Activated CD8-positive, alpha-beta memory T cell treated with anti-CD3 and anti-CD28 coated beads for 1 hour (primary cell): Measurements from ENCODE around the gene HIC1.

Experiments
- DNase-seq, 2 donors: peaks; one replicate each; pipeline ENCODE4 v3.0.0-alpha.2; 2020; ENCODE audit warnings: low read depth in 1 of 2; ENCODE audit errors: extremely low read depth in 1 of 2

Gene HIC1

DNA sequence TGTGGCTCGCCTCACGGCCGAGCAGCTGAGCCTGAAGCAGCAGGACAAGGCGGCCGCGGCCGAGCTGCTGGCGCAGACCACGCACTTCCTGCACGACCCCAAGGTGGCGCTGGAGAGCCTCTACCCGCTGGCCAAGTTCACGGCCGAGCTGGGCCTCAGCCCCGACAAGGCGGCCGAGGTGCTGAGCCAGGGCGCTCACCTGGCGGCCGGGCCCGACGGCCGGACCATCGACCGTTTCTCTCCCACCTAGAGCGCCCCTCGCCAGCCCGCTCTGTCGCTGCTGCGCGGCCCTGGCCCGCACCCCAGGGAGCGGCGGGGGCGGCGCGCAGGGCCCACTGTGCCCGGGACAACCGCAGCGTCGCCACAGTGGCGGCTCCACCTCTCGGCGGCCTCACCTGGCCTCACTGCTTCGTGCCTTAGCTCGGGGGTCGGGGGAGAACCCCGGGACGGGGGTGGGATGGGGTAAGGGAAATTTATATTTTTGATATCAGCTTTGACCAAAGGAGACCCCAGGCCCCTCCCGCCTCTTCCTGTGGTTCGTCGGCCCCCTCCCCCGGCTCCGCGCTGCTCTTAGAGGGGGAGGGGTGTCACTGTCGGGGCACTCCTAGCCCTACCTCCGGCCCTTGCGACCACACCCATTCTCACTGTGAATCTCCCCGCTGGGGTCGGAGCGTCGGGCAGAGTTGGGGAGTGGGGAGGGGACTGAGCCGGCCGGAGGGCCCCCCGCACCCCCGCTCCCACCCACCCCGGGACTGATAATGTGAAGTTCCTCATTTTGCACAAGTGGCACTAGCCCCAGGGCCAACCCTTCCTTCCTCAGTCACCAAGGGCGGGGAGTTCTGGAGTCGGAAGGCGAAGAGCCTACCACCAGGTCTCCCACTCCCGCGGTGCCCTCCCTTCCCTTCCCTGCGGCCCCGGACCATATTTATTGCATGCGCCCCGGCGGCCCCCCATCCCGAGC is 4.0 kb downstream of the HIC1 start:
- DNase-seq, result peak in 1 of 2 donors; percentile 51

DNA sequence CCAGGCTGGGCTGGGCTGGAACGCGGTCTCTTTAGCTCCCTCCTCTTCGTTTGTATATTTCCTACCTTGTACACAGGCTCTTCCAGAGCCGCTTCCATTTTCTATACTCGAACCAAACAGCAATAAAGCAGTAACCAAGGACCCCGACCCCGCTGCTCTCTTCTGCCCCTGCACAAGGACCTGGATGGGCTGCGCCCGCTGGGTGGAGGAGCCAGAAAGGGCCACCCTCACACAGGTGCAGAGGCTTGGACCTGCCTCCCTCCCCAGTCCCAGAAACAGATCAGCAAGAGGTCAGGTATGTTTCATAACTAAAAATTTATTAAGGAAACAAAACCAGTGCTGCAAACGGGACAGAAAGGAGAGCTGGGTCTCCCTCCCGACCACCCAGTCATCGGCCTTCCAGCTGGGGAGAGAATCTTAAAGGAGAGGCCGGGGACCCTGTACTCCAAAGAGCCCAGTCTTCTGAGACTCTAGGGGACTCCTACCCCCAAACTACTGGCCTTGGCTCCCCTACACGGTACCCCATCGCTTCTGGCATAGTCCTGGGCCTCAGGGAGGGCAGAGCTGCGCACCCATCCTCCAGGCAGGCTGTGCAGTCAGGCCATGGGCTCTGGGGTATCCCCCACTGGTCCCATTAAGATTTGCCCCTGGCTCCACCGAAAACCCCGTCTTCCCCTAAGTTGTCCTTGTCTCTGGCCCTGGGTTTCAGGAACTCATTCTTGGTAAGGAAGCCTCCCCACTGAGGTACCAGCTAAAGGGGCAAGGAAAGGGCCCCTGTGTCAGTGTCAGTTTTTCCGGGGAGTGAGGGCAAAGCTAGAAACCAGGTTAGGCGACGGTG is 4.9 kb downstream of the HIC1 start:
- no peak for DNase-seq

DNA sequence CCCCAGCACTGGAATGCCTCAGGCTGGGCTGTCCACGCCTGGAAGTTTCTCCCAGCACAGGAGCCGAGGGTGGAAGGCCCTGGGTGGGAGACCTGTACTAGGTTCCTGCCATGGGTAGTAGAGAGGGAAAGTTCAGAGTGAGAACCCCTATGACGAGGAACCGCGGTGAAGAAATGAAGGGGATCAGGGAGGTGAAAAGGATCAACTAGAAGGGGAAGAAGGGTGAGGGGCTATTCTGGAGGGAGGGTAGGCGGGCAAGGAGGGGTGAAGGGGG is 5.4 kb downstream of the HIC1 start:
- no peak for DNase-seq

DNA sequence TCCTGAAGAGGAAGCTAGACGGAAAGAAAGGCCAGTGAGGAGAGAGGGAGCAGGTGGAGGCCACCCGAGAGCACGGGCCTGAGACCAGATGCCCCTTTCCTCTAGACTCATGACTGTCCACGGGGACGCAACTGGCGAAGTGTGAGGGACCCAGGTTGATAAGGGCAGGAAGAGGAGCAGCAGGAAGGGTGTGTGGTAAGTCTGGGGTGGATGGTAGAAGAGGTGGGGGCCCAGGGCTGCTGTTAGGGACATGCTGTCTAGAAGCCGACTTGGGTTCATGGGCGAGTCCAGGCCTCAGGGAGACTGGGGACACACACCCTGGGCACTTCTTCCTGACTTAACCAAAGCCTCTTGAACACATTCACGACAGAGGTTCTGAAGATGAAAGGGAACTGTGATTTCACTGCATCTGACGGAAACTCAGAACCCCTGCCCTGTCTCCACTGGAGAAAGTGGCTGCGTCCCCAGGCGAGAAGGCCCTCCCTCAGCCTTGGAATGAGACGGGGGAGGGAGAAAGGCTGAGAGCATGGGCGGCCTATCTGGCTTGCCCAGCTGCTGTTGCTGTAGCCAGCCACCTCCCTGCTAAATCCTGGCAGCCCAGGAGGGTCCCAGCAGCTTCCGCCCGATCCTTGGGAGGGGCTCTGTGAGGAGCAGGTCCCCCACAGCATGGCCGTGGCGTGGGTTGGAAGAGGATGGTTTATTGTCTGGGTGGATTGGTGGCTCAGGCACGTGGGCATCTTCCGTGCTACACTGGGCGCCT is 6.0 kb downstream of the HIC1 start:
- DNase-seq, result no peak

DNA sequence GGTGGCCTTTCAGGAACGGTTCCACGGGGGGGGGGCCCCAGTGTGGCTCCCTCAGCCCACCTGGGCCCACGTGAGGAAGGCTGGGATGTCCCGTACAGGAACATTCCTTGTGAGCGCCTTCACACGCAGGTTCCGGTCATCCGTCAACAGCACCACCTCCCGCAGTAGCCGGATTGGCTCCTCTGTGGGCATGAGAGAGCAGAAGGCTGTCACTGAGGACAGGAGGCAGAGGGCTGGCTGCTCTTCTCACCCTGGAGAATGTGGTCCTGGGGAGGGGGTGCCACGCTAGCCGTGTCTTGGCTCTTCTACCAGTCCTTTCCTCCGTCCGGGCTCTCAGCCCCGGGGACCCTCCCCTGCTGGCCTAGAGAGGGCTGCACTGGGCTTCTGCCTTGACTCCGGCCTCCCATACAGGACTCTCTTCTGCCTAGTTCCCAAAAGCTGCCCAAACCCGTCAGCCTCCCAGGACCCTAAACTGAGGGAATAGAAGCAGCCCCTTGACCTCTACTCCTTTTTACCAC is 6.6 kb downstream of the HIC1 start:
- DNase-seq, result no peak

DNA sequence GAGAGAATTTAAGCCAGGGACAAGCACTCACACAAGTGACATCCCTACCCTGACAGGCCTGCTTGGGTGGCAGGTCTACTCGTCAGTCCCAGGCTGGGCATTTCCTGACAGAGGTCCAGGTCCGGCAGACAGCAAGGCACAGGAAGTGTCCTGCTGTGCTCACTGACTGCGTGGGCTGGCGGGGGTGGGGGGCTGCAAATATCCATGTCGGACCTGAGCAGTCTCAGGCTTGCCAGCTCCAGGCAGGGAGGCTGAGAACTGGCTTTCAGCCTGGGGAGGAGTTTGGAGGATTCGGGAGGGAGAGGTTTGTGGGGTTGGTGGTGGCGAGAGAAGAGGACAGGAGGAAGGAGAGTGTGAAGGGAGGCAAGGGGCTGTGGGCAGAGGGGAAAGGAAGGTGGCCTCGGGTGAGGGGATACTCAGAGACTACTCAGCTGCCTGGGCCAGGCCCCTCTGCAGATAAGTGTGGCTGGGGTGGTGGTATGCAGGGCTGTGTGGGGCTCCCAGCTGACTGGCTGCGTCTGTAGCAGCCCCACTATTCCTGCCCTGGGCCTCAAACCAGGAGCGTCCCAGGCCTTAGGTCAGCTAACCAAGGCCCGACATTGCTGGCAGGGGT is 7.8 kb downstream of the HIC1 start:
- DNase-seq, result no peak

DNA sequence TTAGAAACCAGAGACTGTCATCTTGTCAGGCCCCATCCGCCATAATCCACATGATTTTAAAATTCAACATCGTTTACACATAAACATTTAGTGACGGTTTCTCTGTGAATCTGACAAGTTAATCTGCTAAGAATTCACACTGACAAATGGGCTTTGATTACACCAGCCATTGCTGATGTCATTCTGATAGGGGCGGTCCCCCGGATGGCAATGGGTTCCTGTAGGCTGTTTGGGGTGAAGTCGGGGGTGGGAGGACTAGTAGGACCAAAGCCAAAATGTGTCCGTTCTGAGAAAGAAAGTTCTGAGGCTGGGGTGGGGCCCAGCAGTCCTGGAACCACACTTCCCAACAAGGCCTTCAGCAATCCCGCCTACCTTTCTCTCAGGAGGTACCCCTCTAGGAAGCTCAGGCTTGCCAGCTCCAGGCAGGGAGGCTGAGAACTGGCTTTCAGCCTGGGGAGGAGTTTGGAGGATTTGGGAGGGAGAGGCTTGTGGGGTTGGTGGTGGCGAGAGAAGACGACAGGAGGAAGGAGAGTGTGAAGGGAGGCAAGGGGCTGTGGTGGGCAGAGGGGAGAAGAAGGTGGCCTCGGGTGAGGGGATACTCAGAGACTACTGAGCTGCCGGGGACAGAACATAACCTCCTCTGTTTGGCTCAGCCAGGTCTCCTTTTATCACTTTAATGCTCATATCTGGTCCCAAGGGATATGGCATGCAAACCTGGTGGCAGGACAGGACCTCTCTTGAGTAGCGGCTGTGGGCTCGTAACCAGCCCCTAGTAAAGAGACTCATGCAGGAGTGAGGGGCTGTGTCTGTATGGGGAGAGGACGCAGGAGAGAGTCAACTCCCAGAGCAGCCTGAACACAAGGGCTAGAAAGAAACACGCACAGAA is 8.6 kb downstream of the HIC1 start:
- no peak for DNase-seq

DNA sequence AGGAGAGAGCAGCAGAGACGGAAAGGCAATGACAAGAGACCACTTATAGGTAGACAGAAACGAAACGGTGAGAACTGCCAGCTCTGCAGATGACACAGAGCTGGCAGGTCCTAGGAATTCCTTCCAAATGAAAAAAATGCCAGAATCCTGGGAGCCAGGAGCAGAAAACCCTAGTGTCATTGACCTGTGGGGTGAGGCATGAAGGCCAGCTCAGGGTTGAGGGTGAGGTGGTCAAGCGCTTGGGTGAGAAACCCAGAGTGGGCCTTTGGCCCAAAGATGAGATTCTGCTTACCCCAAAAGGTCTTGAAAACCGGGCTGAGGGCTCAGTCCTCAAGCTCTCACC is 9.2 kb downstream of the HIC1 start:
- no peak for DNase-seq

DNA sequence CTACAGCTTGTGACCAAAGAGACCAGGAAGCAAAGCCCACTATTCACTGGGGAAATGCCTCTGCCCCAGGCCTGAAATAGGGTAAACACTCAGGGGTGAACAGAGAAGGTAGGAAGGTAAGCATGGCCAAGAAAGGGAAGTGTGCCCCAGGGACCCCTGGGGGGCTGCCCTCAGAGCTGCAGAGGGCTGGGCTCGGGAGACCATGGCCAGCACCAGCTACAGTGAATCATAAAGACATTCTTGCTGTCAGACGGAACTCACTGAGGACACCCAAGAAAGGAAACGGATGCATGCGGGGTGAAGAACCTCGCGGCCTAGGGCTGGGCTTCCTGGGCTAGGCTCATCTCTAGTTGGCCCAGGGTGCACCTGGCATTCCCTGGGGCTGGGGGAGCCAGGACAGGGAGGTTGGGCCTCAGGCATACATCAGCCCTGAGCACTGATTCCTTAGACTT is 9.6 kb downstream of the HIC1 start:
- DNase-seq, result no peak

DNA sequence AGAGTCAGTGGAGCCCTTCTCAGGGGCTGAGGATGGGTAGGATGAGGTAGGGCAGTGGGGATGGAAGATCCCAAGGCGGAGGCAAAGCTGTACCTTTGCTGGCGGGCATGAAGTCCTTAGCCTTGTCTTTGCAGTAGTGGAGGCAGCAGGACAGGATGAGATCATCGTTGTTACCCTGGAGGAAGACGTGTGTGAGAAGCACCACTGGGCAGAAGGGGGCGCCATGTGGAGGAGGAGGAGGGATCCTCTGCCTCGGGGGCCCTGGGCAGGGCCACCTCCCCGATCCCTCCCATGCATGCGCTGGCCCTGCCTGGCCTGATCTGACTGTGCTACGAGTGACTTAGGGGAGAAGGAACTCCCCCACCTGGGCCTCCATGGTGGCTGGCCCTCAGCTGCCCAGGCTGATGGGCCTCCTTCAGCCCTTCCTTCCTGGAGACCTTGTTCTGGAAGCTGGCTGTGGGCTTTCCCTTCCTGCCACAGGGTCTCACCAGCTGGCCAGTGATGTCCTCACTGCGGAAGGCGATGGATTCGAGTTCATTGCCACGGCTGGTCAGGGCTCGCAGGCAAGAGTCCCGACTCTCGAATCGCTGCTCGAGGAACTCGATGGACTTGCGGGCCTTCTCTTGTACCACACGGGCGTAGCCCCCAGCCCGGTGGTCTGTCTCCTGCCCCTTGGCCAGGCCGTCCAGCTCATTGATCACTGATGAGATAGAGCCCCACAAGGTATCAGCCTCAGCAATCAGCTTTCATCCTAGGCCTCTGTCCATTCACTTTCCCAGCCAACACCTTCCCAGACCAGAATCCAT is 10.3 kb downstream of the HIC1 start:
- no peak for DNase-seq

DNA sequence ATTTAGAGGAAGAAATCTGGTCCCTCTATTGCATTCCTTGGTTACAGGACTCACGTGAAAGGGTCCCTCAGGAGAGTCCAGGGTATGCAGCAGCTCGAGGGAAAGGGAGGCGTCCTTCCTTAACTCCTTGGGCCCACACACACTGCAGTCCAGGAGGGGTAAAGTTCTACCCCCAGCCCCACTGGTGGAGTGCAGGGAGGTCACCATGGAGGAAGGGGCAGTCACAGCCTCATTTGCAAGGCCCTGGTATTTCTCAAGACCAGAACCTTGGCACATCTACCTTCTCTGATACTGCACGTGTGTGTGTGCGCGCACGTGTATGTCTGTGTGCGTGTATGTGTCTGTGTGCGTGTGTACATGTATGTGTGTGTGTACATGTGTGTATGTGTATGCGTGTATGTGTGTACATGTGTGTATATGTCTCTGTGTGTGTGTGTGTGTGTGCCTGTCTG is 11.1 kb downstream of the HIC1 start:
- DNase-seq, result no peak

DNA sequence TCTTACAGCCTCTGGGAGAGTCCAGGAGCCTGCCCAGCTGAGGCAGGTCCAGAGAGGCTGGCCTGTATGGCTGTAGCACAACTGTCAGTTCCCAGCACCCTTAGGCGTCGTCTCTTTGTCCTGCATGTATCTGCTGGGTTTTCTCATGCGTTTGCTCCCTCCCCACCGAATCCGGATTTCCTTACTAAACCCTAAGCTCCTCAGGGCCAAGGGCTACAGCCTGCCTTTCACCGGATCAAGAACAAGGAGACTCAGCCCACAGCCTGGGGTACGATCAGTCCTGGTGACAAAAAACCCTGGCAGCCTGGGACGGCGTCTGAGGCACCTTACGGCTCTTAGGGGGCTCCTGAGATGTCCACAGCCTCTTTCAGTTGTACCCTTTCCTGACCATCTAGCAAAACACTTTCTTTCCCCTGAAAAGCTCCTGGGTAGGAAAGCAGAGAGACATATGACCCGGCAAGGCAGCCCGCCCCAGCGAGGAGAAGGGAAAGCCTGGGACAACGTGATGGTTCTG is 12.2 kb downstream of the HIC1 start:
- DNase-seq, result no peak

DNA sequence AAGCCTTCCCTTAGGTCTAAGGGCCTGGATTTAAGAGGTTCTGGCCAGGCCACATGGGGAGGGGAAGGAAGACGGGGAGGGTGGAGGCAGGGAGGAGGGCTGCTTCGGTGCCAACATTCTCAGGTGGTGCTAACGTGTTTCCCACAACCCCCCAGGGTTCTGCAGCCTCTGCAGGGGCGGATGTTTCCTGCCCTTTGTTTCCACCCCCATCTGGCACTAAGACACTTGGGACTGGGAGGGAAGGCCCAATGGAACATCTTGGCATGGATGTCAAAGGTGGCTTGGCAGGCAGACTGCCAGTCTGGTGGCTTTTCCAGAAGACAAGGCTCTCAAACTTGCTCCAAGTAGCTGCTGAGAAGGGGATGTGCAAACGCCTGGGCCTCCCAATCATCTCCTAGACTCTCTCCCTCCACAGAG is 12.7 kb downstream of the HIC1 start:
- no peak for DNase-seq

DNA sequence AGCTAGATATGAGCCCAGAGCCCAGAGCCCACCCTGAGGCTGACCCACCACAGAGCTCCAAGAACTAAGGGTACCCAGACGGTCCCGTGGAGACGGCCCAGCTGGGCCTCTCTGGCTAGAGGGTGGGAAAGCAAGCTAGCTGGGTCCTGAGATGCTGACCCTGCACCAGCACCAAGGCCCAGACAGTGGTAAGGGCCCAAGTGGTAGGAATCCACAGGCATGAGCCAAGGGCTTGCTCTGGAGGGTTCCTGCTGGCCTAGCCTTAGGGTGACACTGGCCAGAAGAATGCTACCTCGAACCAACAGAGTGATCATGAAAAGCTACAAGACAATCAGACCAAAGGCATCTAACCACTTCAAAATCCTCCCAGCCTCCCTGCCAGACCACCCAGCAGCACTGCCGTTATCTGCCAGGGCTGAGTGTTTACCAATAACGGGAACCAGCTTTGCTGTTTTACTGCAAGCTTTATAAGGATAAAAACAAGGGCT is 13.2 kb downstream of the HIC1 start:
- DNase-seq, result no peak

DNA sequence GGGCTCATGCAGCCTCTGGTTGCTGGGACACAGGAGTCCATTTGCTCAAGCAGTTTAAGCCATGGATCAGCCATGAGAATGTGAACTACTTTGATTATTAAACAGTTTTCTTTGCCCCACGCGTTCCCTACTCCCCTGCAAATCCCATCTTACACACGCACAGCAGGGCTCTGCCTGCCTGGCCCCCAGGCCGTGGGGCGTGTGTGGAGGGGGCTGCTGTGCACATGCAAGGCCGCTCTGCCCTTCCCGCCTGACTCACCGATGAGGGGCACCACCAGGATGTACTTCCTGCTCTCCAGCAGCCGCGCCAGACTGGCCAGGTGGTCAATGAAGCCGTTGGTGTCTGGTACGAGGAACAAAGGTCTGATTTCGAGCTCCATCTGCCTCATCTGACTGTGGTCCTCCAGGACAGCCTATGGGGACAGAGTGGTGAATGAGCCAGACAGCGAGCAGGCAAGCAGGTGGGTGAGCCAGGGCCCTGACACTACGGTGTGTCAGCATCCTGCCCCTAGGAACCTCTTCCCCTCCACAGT is 13.7 kb downstream of the HIC1 start:
- DNase-seq, result no peak

DNA sequence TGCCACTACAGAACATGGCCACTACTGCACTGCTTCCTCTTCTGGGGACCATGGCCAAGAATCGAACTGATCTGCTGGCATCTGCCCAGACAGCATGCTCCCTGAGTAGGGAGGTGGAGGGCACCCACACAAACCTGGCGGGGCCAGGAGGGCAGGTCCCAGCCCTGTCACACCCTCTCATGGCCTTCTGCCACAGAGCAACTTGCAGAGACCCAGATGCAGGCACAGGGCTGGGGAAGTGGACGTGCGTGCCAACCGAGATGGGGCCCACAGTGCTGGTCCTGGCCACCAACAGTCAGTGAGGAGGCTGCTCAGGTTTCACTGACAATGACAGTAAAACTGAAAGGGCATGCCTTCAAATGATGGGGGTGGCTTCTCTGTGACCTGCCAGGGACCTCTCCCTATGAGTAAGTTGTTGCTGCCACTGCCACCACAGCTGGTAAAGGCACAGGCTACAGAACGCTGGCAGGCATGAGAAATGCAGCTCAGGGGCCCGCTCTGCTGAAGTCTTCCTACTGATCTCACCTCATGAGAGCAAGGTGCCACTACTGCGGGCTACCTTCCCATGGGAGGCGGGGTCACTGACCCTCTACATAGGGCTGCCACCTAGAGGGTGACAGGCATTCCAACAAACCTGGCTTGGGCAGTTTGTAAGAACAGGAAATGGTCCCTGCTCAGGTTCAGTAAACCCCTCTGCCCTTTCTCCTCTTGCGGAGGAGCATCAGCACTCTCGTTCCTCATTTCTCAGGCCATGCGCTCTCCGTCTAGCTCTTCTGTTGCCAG is 15.5 kb downstream of the HIC1 start:
- DNase-seq, result no peak

DNA sequence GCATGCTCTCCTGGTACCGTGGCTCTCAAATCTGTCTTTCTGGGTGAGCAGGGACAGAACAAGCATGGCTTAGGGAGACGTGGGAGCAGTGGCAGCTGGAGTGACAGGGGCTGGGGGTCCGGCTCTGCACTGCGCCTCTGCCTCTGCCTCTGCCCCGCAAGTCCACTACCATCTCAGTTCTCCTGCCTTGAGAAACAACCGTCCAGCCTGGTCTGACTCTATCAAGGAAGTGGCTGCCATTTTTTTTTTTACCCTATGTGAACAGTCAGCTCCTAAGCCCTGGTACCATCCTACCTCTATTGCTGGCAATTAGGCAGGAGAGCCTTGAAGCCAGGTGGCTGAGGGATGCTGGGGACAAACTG is 16.1 kb downstream of the HIC1 start:
- DNase-seq, result no peak
